CD4-positive, alpha-beta T cell (primary cell): ENCODE measurements around the gene PRM2. TPM values are rescaled to one million over a fixed set of nuclear protein-coding genes. Genes with fewer than 3 reads are reported as not detected.

ENCODE experiments used
- ATAC-seq: fragments of 200-7000 bp; cut with Tn5 transposase; one replicate; pipeline ENCODE4 v1.10.0; 2022; ENCODE audit warnings: mild to moderate bottlenecking; ENCODE audit not compliant: poor library complexity
- CTCF ChIA-PET: fragments of 350-600 bp; sonication (Branson Sonifier 250); formaldehyde crosslinking; loops from one replicate; lab custom pipeline; 2021; ENCODE audit warnings: antibody characterized with exemption, inconsistent platforms; lab: Charles Lee
- POLR2A ChIA-PET: fragments of 350-600 bp; sonication (Branson Sonifier 250); formaldehyde crosslinking; loops from one replicate; lab custom pipeline; 2021; ENCODE audit warnings: antibody characterized with exemption, inconsistent platforms; lab: Charles Lee
- DNase-seq, 14 experiments: peaks; one replicate each; pipeline ENCODE4 v3.0.0-alpha.2; 2013 to 2020; ENCODE audit warnings: mixed read lengths in 2 of 14
- H3K27ac ChIP-seq, 2 donors: one replicate each; pipeline versions ENCODE4 v1.5.1 to v1.7.0; 2013; ENCODE audit warnings: low read length in 2 of 2, low read depth in 1 of 2, mild to moderate bottlenecking in 1 of 2
- H3K27me3 ChIP-seq, 2 experiments: 1 replicate in 1 of 2; 2 replicates in 1 of 2; pipeline versions ENCODE4 v1.6.1 to v1.7.0; 2013; ENCODE audit warnings: low read length in 2 of 2, control low read depth in 1 of 2, mild to moderate bottlenecking in 1 of 2, moderate library complexity in 1 of 2; ENCODE audit not compliant: insufficient read depth in 2 of 2, control insufficient read depth in 1 of 2
- H3K36me3 ChIP-seq: one replicate; pipeline ENCODE4 v1.6.1; 2013; ENCODE audit warnings: low read length, control low read depth; ENCODE audit not compliant: insufficient read depth
- H3K4me1 ChIP-seq: one replicate; pipeline ENCODE4 v1.6.1; 2013; ENCODE audit warnings: low read length, control low read depth; ENCODE audit not compliant: insufficient read depth
- H3K4me3 ChIP-seq: one replicate; pipeline ENCODE4 v1.5.1; 2013; ENCODE audit warnings: mild to moderate bottlenecking, low read length, moderate library complexity
- H3K9me3 ChIP-seq, 2 experiments: 1 replicate in 1 of 2; 2 replicates in 1 of 2; pipeline versions ENCODE4 v1.6.1 to v1.7.0; 2013; ENCODE audit warnings: low read length in 2 of 2, mild to moderate bottlenecking in 2 of 2, control low read depth in 1 of 2, moderate library complexity in 1 of 2; ENCODE audit not compliant: control insufficient read depth in 1 of 2, insufficient read depth in 1 of 2
- H3K27ac Mint-ChIP-seq: one replicate; pipeline ENCODE4 v1.8.0; 2020; ENCODE audit warnings: mixed read lengths
- H3K27me3 Mint-ChIP-seq: one replicate; pipeline ENCODE4 v1.8.0; 2021; ENCODE audit warnings: mixed read lengths
- H3K36me3 Mint-ChIP-seq: one replicate; pipeline ENCODE4 v1.8.0; 2021; ENCODE audit warnings: low read depth, mixed read lengths
- H3K4me1 Mint-ChIP-seq: one replicate; pipeline ENCODE4 v1.8.0; 2021; ENCODE audit warnings: low read depth, mixed read lengths
- H3K4me3 Mint-ChIP-seq: one replicate; pipeline ENCODE4 v1.8.0; 2020; ENCODE audit warnings: mild to moderate bottlenecking, mixed read lengths
- H3K9me3 Mint-ChIP-seq: one replicate; pipeline ENCODE4 v1.8.0; 2020; ENCODE audit warnings: mixed read lengths
- CTCF ChIP-seq: fragments of 200-600 bp; IDR thresholded peaks from one replicate; pipeline ENCODE4 v1.8.0; 2022; ENCODE audit warnings: antibody characterized with exemption, mild to moderate bottlenecking
- intact Hi-C, 2 experiments: fragments of 100-400 bp; cut with DNase I in 1 of 2; cut with micrococcal nuclease in 1 of 2; formaldehyde crosslinking; loops; one replicate each; pipeline versions ENCODE4 v1.15.1 to v1.9.0; 2023 to 2025; cut with DNase I, micrococcal nuclease
- total RNA-seq, 174 experiments: library from RNA in 2 of 174; stranded (reverse) in 2 of 174; gene quantifications; one replicate each; pipeline ENCODE4 v1.2.3 and lab custom pipeline; 2021 to 2026

Gene PRM2
- total RNA-seq, 2 experiments from 2014 or later, result not detected

DNA sequence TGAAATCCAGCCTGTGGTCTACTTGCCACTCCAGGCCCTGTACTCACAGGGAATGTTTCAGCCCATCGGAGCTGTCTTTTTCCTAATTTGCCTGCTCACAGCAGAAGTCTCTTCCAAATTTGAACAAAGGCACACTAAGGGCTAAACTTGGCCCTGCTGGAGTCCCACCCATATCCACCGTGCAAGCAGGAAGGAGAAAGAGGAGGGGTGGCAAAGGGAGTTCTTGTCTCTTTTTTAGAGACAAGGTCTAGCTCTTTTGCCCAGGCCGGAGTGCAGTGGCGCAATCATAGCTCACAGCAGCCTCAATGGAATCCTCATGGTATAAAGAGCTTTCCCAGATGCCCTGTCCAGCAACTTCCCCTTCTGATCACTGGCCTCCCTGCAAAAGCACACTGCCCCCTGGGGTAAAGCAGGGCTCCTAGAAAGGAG is 7.6 kb upstream of the PRM2 start:
- ATAC-seq (no peak), DNase-seq (no peak)
- H3K4me3 ChIP-seq, result no peak overlapping the region
- no peaks in the 10 kb centered on the region for H3K4me1 ChIP-seq
- POLR2A ChIA-PET, result no interaction called here
- no peak for TF ChIP-seq CTCF
- H3K27me3 ChIP-seq, result no peaks in the 10 kb centered on the region
- H3K4me1 Mint-ChIP-seq, result no peaks in the 10 kb centered on the region
- no peak overlapping the region for H3K27ac Mint-ChIP-seq
- no peaks in the 10 kb centered on the region for H3K36me3 Mint-ChIP-seq
- no peaks in the 10 kb centered on the region for H3K9me3 Mint-ChIP-seq
- intact Hi-C loops, result no loop called here
- no peak overlapping the region for H3K27ac ChIP-seq
- CTCF ChIA-PET, result no interaction called here
- no peak overlapping the region for H3K4me3 Mint-ChIP-seq
- H3K27me3 Mint-ChIP-seq, result no peaks in the 10 kb centered on the region
- no peaks in the 10 kb centered on the region for H3K36me3 ChIP-seq
- no peaks in the 10 kb centered on the region for H3K9me3 ChIP-seq

DNA sequence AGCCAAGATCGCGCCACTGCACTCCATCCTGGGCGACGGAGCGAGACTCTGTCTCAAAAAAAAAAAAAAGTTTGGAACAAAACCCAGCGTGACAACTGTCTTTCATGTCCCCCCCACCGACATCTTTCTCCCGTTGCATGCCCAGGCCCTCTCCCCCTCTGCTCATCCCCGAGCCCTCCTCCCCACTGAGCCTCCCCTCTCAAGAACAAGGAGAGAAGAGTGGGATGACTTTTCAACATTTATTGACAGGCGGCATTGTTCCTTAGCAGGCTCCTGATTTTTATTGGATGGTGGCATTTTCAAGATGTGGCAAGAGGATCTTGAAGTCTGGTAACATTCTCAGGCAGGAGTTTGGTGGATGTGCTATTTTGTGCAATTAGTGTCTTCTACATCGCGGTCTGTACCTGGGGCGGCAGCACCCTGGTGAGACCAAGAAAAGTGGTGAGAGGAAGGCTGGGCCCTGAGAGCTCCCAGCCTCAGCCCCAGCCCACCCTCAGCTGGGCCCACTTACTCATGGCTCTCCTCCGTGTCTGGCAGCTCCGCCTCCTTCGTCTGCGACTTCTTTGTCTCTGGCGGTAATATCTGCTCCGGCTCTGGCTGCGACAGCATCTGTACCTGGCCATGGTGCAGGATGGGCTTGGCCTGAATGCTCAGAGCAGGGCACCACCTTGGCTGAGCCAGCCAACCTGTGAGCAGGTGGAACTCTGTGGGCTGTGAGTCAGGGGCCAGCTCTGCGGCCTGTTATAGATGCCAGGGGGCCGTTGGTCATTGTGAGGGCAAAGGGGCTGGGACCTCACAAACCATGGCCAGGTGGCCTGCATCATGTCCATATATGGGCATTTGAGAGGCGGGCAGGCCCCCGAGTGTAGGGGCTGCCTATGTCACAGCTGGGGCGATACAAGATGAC is 4.6 kb upstream of the PRM2 start, which contains the start of gene PRM1:
Gene PRM1 (minus strand): TSS at position 715 of the 907 bp plus-strand sequence. CDS start 92 bp downstream, at position 623.
- intact Hi-C loops, result no loop called here
- H3K4me1 Mint-ChIP-seq, result no peaks in the 10 kb centered on the region

More for the DNA sequence above, 4.6 kb upstream of the PRM2 start, which contains the start of gene PRM1:
- ChIA-PET POLR2A (no interaction called here), CTCF (no interaction called here)
- Mint-ChIP-seq H3K9me3 (no peaks in the 10 kb centered on the region), H3K4me3 (no peak within 1 kb of the TSS), H3K36me3 (no peaks in the 10 kb centered on the region), H3K27ac (no peak within 1 kb of the TSS), H3K27me3 (no peaks in the 10 kb centered on the region)
- H3K9me3 ChIP-seq, result no peaks in the 10 kb centered on the region
- DNase-seq, result no peak
- no peaks in the 10 kb centered on the region for H3K36me3 ChIP-seq
- H3K27me3 ChIP-seq, result no peaks in the 10 kb centered on the region
- no peak within 1 kb of the TSS for H3K4me3 ChIP-seq
- no peak for TF ChIP-seq CTCF
- no peaks in the 10 kb centered on the region for H3K4me1 ChIP-seq
- no peak for ATAC-seq
- H3K27ac ChIP-seq, result no peak within 1 kb of the TSS
